SU-DHL-6 (cell line): Measurements from ENCODE around the gene PHF20.

ENCODE experiments used
- H2AFZ ChIP-seq: fragments of 200-600 bp; sonication (generic); 2 replicates; pipeline ENCODE4 v1.6.1; 2014; ENCODE audit warnings: low read depth, mild to moderate bottlenecking, moderate library complexity, mixed read lengths, antibody characterized with exemption, low read length; ENCODE audit not compliant: severe bottlenecking
- H3F3A ChIP-seq: fragments of 200-600 bp; shearing (Covaris generic); 2 replicates; pipeline ENCODE4 v1.6.0; 2016; ENCODE audit warnings: antibody characterized with exemption, mild to moderate bottlenecking; ENCODE audit not compliant: insufficient read depth
- H3K27ac ChIP-seq: fragments of 200-600 bp; sonication (generic); 2 replicates; pipeline ENCODE4 v1.5.1; 2016; ENCODE audit warnings: low read depth, mild to moderate bottlenecking, low read length, moderate library complexity, mixed read lengths
- H3K27me3 ChIP-seq: fragments of 200-600 bp; sonication (generic), shearing (Covaris generic); 2 replicates; pipeline ENCODE4 v1.6.0; 2014; ENCODE audit warnings: mild to moderate bottlenecking, low read length
- H3K36me3 ChIP-seq: fragments of 200-600 bp; sonication (generic); 2 replicates; pipeline ENCODE4 v1.6.1; 2014; ENCODE audit warnings: mild to moderate bottlenecking, low read length, mixed read lengths
- H3K4me2 ChIP-seq: fragments of 300-600, 200-600 bp; shearing (Covaris generic), sonication (generic); 2 replicates; pipeline ENCODE4 v1.6.0; 2014; ENCODE audit warnings: low read length, low read depth, mild to moderate bottlenecking; ENCODE audit not compliant: poor library complexity, severe bottlenecking
- H3K4me3 ChIP-seq: fragments of 200-600 bp; sonication (generic); 2 replicates; pipeline ENCODE4 v1.5.1; 2014; ENCODE audit warnings: antibody characterized with exemption, low read length, mild to moderate bottlenecking, mixed read lengths; ENCODE audit not compliant: insufficient read depth, poor library complexity, severe bottlenecking
- H3K79me2 ChIP-seq: fragments of 200-600 bp; sonication (generic); 2 replicates; pipeline ENCODE4 v1.6.1; 2014; ENCODE audit warnings: mild to moderate bottlenecking, low read length, moderate library complexity; ENCODE audit not compliant: insufficient read depth
- H3K9ac ChIP-seq: fragments of 200-600 bp; sonication (generic); 2 replicates; pipeline ENCODE4 v1.7.0; 2014; ENCODE audit warnings: mild to moderate bottlenecking, low read length
- H3K9me2 ChIP-seq: fragments of 200-600 bp; sonication (generic); replicated peaks from 2 replicates; pipeline ENCODE4 v1.6.1; 2014; ENCODE audit warnings: low read length; ENCODE audit not compliant: insufficient read depth
- H3K9me3 ChIP-seq: fragments of 200-600 bp; sonication (generic); 2 replicates; pipeline ENCODE4 v1.6.1; 2014; ENCODE audit warnings: low read length, mixed read lengths; ENCODE audit not compliant: insufficient read depth
- H4K20me1 ChIP-seq: fragments of 200-600 bp; sonication (generic); 2 replicates; pipeline ENCODE4 v1.6.1; 2014; ENCODE audit warnings: low read depth, mild to moderate bottlenecking, antibody characterized with exemption, low read length, moderate library complexity, mixed read lengths
- CTCF ChIP-seq: fragments of 200-600 bp; sonication (generic); IDR thresholded peaks from one replicate; pipeline ENCODE4 v1.5.1; 2017; ENCODE audit warnings: antibody characterized with exemption, mild to moderate bottlenecking, low read length, moderate library complexity; ENCODE audit not compliant: insufficient read depth, poor library complexity, severe bottlenecking
- EZH2phosphoT487 ChIP-seq: fragments of 200-600 bp; sonication (generic), shearing (Covaris generic); conservative IDR thresholded peaks from 2 replicates; pipeline ENCODE4 v1.6.1; 2018; ENCODE audit warnings: mild to moderate bottlenecking, antibody characterized with exemption, low read length, moderate library complexity, mixed read lengths

The PHF20 gene

GRCh38 chr20:35726842-35727711 lies 44.7 kb upstream of the PHF20 start:
- no peak overlapping the region for H3K4me2 ChIP-seq
- peaks cover 87% of the 10 kb centered on the region for H3K79me2 ChIP-seq
- H3K4me3 ChIP-seq = no peak overlapping the region
- H3K9ac ChIP-seq = no peak overlapping the region
- peaks cover 62% of the 10 kb centered on the region for H4K20me1 ChIP-seq
- peaks cover 73% of the 10 kb centered on the region for H3K36me3 ChIP-seq
- TF ChIP-seq EZH2phosphoT487 (no peak), CTCF (no peak)
- H2AFZ ChIP-seq = no peak overlapping the region
- H3K9me3 ChIP-seq = no peaks in the 10 kb centered on the region
- H3K9me2 ChIP-seq = no peaks in the 10 kb centered on the region
- H3K27me3 ChIP-seq = no peaks in the 10 kb centered on the region
- peaks cover 57% of the 10 kb centered on the region for H3F3A ChIP-seq
- H3K27ac ChIP-seq = no peak overlapping the region

- H3K36me3 ChIP-seq = peaks cover 78% of the 10 kb centered on the region
- H2AFZ ChIP-seq = no peak overlapping the region
- no peaks in the 10 kb centered on the region for H3K9me3 ChIP-seq
- H3K27ac ChIP-seq = no peak overlapping the region
- H3F3A ChIP-seq = peaks cover 59% of the 10 kb centered on the region
- no peak overlapping the region for H3K4me2 ChIP-seq
- peaks cover 90% of the 10 kb centered on the region for H3K79me2 ChIP-seq
- TF ChIP-seq EZH2phosphoT487 (no peak), CTCF (no peak)
- no peaks in the 10 kb centered on the region for H3K27me3 ChIP-seq
- no peak overlapping the region for H3K9ac ChIP-seq
- H4K20me1 ChIP-seq = peaks cover 72% of the 10 kb centered on the region
- no peaks in the 10 kb centered on the region for H3K9me2 ChIP-seq
- no peak overlapping the region for H3K4me3 ChIP-seq
These were observed 42.5 kb upstream of the PHF20 start for GRCh38 chr20:35729283-35729807.

GRCh38 chr20:35729836-35730582 lies 41.8 kb upstream of the PHF20 start:
- Histone ChIP-seq H3K27ac (no peak overlapping the region), H3K9ac (no peak overlapping the region), H2AFZ (no peak overlapping the region), H3K9me2 (no peaks in the 10 kb centered on the region), H3F3A (peaks cover 63% of the 10 kb centered on the region), H3K36me3 (peaks cover 79% of the 10 kb centered on the region), H3K4me2 (no peak overlapping the region), H3K4me3 (no peak overlapping the region), H4K20me1 (peaks cover 73% of the 10 kb centered on the region), H3K79me2 (peaks cover 90% of the 10 kb centered on the region), H3K9me3 (no peaks in the 10 kb centered on the region), H3K27me3 (no peaks in the 10 kb centered on the region)
- no peak for TF ChIP-seq EZH2phosphoT487
- TF ChIP-seq CTCF = no peak
